Right ventricle myocardium superior (tissue), 1 donor: ENCODE measurements around the gene IER2. TPM values are rescaled to one million over a fixed set of nuclear protein-coding genes. Genes with fewer than 3 reads are reported as not detected.
"Not testable (repeated sequence)": the region's sequence is repeated elsewhere in the genome, so short reads cannot be mapped to it uniquely, and the experiment has no call there.

Experiments
- ATAC-seq: fragments of 200-7000 bp; cut with Tn5 transposase; one replicate; pipeline ENCODE4 v1.9.1; 2020; ENCODE audit warnings: mild to moderate bottlenecking; ENCODE audit not compliant: poor library complexity
- DNase-seq: peaks from one replicate; pipeline ENCODE4 v3.0.0-alpha.2; 2020
- intact Hi-C: fragments of 100-400 bp; cut with DNase I; formaldehyde crosslinking; loops from one replicate; pipeline ENCODE4 v1.11.2; 2022
- total RNA-seq: library from RNA; stranded (reverse); fragmentation: NEBNext Ultra II Directional; extraction: Animal tissue kit (Norgen Biotek cat#: 25700); gene quantifications from one replicate; pipeline ENCODE4 v1.2.1, GENCODE V29; 2021
- donor health status: DM: no; HTN: yes; CAD: no; lungs with severe emphysema.

IER2 gene
- total RNA-seq, 1 donor from 2014 or later = 17.7 TPM

DNA sequence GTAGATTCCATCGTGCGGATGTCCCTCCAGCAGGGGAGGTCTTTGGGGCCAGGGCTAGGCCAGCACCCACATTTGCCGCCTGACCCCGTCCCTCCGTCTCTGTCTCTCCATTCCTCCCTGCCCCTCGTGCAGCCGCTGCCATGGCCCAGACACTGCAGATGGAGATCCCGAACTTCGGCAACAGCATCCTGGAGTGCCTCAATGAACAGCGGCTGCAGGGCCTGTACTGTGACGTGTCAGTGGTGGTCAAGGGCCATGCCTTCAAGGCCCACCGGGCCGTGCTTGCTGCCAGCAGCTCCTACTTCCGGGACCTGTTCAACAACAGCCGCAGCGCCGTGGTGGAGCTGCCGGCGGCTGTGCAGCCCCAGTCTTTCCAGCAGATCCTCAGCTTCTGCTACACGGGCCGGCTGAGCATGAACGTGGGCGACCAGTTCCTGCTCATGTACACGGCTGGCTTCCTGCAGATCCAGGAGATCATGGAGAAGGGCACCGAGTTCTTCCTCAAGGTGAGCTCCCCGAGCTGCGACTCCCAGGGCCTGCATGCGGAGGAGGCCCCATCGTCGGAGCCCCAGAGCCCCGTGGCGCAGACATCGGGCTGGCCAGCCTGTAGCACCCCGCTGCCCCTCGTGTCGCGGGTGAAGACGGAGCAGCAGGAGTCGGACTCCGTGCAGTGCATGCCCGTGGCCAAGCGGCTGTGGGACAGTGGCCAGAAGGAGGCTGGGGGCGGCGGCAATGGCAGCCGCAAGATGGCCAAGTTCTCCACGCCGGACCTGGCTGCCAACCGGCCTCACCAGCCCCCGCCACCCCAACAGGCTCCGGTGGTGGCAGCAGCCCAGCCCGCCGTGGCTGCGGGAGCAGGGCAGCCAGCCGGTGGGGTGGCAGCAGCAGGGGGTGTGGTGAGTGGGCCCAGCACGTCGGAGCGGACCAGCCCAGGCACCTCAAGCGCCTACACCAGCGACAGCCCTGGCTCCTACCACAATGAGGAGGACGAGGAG, 14.8 kb upstream of the IER2 start:
- no peak for ATAC-seq
- intact Hi-C loops = no loop called here

DNA sequence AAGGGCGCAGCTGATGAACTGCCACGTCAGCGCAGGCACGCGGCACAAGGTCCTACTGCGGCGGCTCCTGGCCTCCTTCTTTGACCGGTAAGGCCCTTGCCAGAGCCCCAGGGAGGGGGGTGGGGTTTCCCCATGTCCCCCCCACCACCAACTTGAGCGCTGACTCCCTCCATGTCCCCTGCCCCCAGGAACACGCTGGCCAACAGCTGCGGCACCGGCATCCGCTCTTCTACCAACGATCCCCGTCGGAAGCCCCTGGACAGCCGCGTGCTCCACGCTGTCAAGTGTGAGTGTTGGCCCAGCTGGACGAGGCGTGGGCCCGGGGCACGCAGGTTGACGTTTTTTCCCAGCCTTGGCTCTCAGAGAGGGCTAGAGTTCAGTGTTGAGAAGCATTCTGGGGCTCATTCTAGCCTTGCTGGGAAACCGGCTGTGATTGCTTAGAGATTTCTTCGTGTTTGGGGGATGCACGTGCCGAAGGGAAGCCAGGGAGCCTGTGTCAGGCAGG, 12.9 kb upstream of the IER2 start:
- intact Hi-C loops = no loop called here
- ATAC-seq = no peak
- DNase-seq = no peak

More for the DNA sequence above, 14.8 kb upstream of the IER2 start:
- DNase-seq = no peak

DNA sequence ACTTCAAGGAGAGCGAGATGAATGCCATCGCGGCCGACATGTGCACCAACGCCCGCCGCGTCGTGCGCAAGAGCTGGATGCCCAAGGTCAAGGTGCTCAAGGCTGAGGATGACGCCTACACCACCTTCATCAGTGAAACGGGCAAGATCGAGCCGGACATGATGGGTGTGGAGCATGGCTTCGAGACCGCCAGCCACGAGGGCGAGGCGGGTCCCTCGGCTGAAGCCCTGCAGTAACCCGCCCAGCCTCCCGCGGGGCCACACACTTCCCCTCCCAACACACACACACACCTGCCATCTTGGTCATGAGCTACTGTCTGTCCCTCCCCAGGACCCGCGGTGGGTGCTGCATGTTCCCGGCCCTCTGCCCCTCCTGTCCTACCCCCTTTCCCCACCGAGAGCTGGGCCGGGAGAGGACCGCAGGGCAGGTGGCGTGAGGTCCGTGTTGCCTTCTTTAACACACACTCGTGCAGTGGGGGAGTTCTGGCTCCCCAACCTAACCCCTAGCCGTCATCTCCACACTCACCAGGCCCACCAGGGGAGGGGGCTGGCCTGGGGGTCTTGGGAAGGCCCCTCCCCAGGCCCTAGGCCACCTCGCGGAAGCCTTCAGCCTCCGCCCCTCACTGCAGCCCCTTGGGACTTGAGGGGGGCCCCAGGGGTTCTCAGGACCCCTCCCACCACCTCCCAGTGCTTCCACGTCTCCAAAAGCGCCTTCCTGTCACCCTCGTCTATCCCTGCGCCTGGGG, 11.9 kb upstream of the IER2 start:
- ATAC-seq (no peak), DNase-seq (no peak)
- intact Hi-C loops = no loop called here

DNA sequence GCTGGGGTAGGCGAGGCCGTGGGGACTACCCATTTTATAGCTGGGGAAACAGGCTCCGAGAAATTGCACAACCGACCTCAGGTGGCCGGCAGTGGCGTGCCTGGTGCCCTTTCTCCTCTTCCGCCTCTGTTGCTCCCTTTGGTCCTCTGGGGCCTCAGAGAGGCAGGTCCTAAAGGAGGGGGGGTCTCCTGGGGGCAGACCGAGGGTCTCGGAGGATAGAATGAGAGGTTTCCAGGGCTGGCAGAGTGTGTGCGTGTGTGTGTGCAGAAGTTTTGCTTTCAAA, 11.4 kb upstream of the IER2 start:
- no peak for ATAC-seq
- no peak for DNase-seq
- intact Hi-C loops = no loop called here

DNA sequence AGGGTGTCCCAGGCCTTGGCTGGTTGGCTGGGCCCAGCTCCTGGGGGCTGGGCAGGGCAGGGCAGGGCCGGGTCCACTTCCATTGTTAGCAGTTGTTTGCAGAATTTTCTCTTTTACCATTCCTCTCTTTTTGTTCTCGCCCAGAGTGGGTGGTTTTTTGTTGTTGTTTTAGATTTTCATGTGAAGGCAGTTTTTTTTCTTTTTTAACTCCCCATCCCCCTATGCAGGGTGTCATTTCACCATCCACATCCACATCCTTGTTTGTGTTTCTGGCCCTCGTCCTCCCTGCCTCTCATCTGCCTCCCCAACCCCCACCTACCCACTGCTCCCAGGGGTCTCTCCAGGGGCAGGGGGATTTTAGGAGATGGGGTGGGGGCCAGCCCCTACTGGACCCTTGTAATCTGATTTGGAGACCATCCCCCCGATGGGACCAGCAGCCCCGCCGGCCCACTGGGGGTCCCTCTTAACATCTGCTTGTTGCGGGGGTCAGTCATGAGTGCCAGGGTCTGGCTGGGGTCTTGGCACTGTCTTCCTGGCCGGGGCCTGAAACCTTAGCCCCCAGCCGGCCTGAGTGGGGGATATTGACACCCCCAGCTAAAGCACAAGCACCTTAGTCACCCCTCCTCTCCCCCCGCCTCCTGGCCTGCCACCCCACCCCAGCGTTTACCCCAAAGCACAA, 10.4 kb upstream of the IER2 start:
- DNase-seq (no peak), ATAC-seq (no peak)
- intact Hi-C loops = no loop called here

DNA sequence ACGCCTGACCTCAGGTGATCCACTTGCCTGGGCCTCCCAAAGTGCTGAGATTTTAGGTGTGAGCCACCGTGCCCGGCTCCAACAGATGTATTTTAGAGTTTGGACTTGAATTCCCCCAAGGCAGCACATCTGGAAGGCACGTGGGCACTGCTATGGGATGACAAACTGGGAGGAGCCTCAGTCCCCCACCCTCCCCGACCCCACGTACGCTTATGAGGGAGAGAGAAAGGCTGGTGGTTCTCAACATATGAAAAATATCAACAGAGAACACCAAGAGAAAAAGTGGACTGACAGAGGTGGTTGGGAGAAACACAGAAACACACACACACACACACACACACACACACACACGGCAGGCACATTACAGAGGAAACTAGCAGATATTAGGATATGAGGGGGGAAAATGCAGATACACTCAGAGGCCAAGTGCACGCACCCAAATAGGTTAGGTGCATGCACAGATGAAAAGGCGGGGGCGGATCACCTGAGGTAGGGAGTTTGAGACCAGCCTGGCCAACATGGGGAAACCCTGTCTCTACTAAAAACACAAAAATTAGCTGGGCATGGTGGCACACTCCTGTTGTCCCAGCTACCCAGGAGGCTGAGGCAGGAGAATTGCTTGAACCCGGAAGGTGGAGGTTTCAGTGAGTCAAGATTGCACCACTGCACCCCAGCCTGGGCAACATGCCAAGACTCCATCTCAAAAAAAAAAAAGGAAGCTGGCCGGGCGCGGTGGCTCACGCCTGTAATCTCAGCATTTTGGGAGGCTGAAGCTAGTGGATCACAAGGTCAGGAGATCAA, 3.2 kb upstream of the IER2 start:
- intact Hi-C loops = no loop called here
- ATAC-seq (no peak), DNase-seq (peak; percentile 80)

DNA sequence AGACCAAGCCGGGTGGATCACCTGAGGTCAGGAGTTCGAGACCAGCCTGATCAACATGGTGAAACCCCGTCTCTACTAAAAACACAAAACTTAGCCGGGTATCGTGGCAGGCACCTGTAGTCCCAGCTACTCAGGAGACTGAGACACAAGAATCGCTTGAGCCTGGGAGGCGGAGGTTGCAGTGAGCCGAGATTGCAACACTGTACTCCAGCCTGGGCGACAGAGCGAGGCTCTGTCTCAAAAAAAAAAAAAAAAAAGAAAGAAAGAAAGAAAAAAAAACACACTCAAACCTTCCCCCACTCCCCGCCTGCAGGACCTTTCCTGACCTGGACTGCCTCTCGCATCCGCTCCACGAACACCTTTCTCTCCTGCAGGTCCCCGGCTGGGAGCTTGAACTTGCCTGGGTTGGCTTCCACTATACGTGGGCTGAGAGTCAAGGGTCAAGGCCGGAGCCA, 1.0 kb upstream of the IER2 start:
- ATAC-seq, DNase-seq, intact Hi-C loops: not testable (repeated sequence)

DNA sequence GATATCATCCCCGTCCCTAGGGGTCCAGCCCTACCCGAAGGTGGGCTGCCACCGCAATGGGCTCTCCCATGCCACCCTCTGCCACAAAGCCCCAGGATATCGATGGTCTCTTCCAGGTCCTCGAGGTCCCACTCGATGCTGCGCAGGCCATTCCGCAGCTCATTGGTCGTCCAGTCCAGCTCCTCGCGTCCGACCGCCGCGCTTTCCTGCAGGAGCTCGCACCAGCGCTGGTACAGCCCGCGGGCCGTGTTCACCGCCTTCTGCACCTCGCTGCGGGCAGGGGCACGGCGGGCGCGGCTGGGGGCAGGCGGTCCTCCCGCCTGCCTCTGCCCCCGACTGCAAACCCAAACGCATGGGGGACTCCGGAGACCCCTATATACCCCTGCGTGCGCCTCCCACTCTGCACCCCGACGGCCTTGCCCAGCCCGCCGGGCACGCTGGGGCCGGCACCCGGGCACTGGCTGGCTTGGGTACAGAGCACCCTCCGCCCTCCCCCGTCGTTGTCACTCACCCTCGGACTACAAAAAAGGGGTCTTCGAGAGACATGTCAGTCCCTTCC, 504 bp upstream of the IER2 start:
- DNase-seq (peak; percentile 72), ATAC-seq (peak; percentile 0)
- intact Hi-C loops = no loop called here

DNA sequence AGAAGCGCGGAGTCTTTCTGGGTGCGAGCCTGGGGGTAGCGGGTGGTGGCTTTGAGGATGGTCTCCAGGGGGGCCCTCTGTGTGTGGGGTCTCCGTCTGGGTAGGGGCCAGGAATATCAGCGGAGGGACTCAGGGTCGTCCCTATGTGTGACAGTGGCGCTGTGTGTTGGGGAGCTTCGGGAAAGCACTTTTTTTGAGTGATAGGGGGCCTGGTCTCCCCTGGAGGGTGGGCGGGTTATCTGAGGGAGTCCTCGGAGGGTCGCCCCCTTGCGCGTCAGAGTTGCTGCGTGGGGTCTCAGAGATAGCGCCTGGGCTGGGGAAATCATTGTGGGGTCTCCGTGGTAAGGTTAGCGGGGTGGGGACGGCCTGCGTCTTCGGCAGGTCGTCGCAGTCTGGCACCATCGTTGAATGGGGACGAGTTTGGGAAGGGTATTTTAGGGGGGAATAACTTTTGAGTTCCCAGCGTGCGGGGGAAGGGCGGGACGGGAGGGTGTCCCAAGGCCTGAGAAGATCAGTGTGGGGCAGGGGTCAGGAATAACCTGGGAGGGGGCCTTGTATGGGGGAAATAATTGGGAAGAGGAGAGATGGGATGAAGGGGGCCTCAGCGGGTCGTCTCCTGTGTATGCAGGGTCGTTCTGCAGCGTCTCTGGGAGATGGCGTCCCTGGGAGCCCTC, 857 bp downstream of the IER2 start:
- DNase-seq = peak; percentile 53

DNA sequence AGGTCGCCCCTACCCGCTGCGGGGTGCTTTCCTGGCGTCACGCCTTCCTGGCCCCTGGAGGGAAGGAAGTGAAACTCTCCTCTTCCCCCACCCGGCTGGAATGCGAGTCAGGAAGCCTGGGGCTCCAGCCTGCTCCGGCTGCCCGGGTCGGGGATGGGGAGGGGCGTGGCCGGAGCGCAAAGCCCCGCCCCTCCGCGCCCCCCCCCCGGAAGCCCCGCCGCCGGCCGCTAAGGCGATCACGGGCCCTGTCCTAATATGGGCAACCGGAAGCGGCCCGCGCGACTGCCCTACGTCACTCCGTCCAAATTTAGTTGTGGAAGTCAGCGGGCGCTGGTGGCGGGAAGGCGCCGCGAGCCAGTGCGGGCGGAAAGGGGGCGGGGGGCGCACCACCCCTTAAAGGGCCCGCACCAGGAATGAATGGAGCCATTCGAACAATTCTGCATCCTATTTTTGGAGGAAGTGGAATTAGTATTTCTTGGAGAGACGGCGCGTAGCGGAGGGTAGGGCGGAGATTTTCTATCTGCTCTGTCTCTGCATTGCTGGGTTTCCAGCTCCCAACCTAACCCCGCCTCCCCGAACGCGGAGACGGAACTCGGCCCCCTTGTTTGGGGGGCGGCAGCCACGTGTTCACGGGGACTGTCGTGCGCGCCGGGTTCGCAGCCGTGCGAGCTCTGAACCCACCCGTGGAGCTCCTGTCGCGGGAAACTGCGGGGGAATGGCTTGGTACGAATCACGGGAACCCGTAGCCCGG, 1.6 kb downstream of the IER2 start:
- ATAC-seq (peak; percentile 76), DNase-seq (peak; percentile 98)
- intact Hi-C loops = no loop called here

More for the DNA sequence above, 857 bp downstream of the IER2 start:
- ATAC-seq = no peak
- intact Hi-C loops = no loop called here

DNA sequence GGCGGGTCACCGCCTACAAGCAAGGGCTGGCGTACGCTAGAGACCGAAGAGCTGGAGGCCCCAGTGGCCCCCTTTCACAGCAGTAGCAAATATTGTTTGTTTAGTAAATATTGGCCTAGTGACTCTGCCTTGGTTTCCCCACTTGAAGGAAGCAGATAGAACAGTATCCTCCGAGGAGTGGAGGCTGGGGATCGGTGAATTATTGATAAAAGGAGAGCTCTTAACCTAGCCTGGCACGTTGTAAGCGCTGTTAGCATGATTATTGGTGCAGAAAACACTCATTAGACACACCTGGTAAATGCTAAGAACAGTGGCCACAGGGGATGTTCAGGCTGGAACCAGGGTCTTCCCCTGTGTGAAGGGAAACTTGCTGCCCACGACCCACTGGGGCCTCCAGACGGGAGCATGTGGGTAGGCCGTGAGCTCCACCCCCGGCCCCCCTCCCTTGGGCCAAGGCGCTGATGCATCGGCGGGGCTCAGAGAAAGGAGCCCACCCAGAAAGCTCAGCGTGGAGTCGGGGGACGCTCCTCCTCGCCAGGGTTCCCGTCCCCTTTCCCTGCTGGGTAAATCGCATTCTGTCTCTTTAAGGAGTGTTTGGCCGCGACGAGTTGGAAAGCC, 2.3 kb downstream of the IER2 start:
- ATAC-seq = peak; percentile 0
- DNase-seq = no peak
- intact Hi-C loops = no loop called here

DNA sequence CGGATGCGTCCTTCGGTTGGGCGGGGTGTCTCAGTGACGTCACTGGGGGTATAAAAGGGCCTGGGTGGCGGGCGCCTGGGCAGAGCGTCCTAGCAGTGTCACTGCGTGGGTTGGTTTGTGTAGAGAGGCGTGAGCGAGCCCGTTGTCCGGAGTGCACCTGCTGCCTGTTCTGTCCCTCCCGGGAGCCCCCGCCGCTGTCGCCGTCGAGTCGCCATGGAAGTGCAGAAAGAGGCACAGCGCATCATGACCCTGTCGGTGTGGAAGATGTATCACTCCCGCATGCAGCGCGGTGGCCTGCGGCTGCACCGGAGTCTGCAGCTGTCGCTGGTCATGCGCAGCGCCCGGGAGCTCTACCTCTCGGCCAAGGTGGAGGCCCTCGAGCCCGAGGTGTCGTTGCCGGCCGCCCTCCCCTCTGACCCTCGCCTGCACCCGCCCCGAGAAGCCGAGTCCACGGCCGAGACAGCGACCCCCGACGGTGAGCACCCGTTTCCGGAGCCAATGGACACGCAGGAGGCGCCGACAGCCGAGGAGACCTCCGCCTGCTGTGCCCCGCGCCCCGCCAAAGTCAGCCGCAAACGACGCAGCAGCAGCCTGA, 2.9 kb downstream of the IER2 start:
- ATAC-seq = peak; percentile 68
- peak; percentile 96 for DNase-seq
- intact Hi-C loops = no loop called here

DNA sequence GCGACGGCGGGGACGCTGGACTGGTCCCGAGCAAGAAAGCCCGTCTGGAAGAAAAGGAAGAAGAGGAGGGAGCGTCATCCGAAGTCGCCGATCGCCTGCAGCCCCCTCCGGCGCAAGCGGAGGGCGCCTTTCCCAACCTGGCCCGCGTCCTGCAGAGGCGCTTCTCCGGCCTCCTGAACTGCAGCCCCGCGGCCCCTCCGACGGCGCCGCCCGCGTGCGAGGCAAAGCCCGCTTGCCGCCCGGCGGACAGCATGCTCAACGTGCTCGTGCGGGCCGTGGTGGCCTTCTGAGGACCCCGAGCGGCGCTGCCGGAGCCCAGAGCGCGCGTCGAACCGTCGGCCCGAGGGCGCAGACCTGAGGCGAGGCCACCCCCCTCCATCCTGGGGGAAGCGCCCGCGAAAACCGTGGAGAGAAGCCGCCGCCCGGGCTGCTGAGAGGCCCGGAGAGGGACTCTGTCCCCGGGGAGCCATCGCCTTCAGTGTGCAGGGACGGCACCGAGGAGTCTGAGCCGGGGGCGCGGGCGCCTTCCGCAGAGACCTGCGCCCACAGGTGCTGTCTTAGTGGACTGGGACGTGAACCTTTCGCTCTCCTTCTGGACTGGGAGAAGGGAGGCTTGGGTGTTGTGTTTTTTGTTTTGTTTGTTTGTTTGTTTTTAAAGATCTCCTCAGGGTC, 3.5 kb downstream of the IER2 start:
- peak; percentile 54 for DNase-seq
- no peak for ATAC-seq
- intact Hi-C loops = no loop called here

DNA sequence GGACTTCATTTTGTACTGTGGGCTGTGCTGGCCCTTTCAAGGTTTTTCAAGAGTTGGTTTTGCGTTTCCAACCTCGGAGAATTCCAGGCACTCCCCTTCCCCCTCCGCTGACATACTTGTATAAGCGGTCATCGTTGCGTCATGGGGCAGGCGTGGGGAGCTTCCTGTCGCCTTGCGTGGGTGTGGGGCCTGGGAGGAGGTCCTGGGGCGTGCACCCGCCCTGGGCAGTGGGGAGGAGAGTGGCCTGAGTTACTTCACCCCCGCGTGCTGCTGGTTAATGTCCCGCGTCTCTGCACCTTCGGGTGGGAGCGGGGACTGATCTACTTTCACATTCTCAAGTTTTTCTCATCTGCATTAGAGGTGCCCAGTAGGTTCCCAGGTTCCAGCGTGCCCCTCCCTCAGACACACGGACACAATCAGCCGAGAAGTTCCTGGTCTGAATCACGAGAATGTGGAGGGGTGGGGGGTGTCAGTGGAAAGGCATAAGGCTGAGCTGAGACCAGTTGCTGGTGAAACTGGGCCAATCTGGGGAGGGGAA, 4.1 kb downstream of the IER2 start:
- DNase-seq = peak; percentile 95
- ATAC-seq = peak; percentile 17
- intact Hi-C loops = no loop called here

DNA sequence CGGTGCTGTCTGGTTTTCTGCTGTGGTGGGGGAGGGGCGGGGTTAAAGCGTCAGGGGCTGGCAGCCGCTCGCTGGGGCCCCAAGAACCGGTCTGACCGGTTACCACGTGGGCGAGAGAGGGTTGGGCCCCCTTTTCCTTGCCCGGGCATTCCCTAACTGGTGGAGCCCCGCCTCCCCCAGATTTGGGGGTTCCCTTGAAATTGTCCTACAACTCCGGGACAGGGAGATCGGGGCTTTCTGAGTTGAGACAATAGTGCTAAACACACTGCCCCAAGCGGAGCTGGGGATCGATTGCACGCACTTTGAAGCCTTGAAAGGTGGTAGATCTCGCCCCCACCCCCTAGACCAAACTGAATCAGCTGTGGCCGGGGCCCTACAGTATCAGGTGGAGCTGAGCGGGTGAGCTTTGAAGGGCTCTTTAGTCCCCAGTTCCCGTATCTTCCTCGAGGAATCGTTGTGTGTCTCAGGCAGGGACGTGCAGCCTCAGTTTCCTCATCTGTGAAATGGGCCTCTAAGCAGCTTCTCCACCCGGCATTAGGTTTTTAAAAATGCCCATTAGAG, 4.8 kb downstream of the IER2 start:
- ATAC-seq (no peak), DNase-seq (peak; percentile 66)
- intact Hi-C loops = no loop called here
